Stimulated activated CD4-positive, alpha-beta T cell treated with anti-CD3 and anti-CD28 coated beads, Interleukin-4, amount 100 ng/mL, for 1 hour (primary cell): ENCODE measurements around the gene EMP2.
"Not testable (repeated sequence)": the region's sequence is repeated elsewhere in the genome, so short reads cannot be mapped to it uniquely, and the experiment has no call there.

Experiments
- DNase-seq: peaks from one replicate; pipeline ENCODE4 v3.0.0-alpha.2; 2020

EMP2 gene

DNA sequence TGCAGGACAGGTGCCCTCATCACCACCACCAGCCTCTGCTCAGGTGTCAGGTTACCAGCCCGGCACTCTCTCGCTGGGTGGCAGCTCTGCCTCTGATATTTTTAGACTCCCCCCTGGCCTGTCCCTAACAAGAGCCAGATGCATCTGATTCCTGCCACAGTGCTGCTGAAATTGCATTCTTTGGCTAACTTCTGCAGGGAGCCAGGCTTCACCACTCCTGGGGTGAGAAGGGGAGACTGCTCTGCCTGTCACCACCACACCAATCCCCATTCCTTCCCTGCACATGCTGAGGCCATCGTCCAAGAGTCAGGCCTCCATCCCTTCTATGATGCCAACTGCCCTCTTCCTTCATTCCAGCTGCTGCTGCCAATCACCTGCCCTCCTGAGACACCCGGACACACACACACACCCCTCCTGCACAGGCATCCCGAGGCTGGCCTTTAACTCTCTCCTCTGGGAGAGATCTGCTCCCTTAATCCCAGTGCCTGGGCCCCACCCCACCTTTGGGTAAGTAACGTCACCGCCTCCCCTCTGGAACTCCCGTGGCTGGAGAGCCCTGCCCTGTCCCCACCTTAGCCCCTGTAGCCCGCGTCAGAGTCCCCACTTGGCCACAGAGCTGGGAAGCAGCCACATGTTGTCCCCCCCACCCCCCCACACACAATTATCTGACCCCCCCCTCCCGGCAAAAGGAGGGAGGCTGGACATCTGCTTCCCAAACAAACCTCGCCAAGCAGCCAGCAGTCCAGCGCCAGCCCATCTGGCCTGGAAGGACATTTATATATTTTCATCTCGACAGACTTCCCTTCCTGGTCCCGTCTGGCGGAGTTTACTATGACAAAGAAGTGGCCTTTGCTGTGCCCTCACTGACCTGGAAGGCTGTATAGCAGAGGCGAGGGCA is 2.8 kb downstream of the EMP2 start:
- DNase-seq = no peak

GRCh38 chr16:10576390-10577304 is 3.8 kb downstream of the EMP2 start:
- DNase-seq = no peak

DNA sequence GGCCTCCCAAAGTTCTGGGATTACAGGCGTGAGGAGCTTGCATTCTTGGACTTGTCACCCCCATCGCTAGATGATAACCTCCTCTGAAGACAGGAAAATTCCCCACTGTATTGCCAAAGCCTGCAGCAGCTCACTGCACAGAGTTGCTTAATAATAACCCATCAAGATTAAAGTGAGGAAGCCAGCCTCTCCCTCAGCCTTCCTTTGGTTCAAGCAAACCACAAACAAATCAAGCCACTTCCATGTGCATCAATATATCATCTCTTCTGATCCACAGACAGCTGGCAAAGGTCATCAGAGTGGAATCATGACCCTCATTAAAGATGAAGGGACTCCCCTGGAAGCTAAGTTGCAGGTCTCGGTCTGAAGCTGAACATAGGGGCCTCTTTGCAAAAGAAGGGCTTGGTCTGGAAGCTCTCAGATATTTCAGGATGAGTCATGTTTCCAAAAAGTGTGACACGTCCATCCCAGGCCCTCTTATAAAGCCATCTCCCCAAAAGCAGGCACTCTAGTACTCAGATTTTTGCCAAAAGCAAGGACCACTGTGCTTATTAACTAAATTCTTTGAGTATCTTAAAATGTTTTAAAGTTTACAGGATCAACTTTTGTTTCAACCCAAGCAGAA is 4.8 kb downstream of the EMP2 start:
- DNase-seq = no peak

DNA sequence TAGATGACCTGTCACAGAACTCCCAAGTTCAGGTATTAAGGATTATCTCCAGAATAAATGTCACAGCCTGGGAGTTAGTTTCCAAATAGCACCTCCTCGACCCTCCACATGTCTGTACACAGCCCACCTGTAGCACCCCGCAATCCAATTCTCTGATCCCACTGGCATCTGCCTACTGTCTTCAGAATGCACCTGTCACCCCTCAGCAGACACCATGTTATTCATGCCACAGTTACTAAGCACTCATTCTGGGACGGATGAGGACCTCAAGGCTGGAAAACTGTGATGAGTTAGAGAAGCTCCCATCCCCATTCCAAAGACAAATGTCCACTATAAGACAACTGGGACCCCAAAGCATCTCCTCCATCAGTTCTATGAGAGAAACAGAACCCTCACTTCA is 7.8 kb downstream of the EMP2 start:
- DNase-seq = no peak

DNA sequence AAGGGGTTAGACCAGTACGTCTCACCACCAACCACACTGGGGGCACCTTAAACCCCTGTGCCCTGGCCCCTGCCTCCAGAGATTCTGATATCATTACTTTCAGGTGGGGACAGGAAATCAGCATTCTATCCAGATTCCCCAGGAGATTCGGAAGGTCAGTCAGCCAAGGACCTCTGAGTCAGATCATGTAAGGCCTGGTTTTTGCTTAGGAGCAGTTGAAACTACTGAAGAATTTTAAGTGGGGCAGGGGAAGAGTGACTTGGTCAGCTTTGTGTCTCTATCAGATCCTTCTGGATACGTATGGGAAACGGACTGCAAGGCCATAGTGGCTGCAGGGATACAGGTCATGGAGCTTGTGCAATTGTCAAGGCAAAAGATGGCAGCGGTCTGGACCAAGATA is 9.0 kb downstream of the EMP2 start:
- DNase-seq = no peak

DNA sequence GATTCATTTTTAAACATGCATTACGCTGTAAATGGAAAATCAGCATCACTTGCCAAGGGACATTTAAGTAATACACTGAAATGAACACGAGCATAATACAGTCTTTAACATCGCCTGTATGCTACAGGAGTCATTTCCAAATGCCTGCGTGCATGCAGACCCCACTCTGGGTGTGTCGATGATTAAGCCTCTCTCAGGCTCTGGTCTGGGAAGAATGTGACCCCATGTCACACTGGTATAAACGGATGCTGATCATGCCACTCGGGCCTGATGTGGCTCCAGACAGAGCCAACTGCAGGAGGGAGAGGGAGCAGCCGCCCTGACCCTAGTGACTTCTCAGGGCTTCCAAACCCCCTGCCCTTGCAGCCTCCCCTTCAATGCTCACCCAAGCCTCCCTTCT is 10.8 kb downstream of the EMP2 start:
- DNase-seq = no peak

DNA sequence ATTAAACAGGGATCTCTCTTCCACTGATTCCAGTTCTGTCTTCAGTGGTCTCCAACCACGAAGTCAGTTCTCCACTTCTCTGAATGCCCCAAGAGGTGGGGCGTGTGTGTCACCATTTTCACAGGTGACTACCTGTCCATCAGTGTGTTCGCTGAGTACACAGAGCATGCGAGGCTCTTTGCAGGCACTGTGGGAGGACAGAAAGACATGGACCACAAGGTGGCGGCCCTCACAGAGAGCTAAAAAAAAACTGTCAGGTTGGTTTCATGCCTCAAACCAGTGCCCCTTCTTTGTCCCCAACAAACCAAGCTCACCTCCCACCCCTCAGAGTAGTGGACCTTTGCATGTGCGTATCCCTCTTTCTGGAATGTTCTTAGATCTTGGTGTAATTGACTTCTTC is 13.8 kb downstream of the EMP2 start:
- no peak for DNase-seq

DNA sequence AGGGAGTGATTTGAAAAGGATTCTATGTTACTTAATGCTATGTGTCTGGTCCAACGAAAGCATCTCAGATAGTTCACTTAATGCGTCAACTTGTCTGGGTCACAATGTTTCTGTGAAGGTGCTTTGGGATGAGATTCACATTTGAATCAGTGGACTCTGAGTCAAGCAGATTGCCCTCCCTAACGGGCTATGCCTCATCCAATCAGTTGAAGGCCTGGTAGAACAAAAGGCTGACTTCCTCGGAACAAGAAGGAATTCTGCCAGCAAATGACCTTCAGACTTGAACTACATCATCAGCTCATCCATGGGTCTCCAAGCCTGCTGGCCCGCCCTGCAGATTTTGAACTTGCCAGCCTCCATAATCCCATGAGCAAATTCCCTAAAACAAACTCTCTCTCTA is 15.2 kb downstream of the EMP2 start:
- DNase-seq = no peak

DNA sequence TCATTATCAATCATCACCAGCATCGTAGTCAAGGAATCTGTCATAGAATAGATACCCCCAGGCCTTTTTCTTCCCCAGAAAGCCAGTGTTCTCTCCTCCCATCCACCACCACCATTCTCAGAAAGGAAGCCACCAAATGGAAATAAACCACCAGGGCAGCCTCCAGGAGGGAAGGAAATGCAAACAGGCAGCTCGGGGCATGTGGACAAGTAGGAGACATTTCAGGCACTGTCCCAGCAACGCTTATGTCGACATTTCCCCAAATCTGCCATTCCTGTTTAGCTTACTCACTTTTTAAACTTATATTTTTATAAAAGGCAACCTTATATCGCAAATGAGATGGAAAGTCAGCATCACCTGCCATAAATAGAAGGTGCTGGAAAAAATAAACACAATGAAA is 15.8 kb downstream of the EMP2 start:
- no peak for DNase-seq

DNA sequence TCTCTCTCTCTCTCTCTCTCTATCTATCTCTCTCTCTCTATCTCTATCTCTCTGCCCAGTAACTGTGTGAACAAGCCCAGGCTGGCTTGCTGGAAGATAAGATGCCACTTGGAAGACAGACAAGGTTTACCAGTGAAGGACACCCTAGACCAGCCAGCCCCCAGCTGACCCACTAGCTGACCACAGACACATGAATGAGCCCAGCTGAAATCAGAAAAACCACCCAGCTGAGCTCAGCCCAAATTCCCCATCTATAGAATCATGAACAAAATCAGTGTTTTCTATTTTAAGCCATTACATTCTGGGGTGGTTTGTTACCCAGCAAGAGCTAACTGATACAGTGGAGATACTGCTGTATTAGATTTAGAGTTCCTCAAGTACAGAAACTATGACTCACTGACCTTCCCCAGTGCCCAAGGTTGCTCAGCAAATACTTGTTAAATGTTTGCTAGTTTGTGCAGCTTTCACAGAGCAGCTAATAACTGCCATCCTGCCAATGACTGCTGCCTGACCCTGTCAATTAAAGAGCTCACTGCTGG is 18.0 kb downstream of the EMP2 start:
- DNase-seq = no peak

DNA sequence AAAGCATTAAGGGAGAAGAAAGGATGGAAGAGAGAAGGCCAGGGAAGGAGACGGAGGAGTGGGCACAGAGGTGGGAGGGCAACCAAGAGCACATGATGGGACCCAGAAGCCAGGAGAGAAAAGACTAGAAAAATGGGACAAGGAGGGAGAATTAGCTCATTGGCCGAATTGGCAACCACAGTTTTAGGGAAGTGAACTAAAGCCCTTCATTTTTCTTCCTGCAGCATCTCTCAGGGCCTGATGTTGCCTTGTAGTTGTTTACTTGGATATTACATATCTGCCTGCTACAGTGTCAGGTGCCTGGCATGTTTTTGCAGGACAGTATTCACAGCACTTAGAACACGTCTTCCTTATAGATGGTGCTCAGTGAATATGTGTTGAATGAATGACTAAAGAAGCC is 19.0 kb downstream of the EMP2 start:
- DNase-seq = no peak

DNA sequence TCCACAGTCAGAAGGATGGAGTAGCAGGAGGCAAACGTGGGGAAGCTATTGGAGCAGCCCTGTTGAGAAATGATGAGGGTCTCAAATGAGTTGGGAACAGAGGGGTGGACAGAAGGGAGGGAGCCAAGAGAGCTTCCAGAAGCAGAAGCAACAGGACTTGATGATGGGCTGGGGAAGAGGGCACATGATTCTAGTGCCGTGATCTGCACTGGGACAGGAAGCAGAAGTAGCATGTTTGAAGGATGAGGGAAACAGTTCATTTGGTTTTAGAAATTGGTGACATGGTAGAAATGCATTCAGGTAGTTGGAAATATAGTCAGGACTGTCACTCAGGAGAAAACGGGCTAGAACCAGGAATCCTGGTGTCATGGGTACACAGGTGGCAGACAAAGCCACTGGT is 19.4 kb downstream of the EMP2 start:
- DNase-seq = no peak

GRCh38 chr16:10559792-10560191 is 20.6 kb downstream of the EMP2 start:
- DNase-seq = not testable (repeated sequence)

DNA sequence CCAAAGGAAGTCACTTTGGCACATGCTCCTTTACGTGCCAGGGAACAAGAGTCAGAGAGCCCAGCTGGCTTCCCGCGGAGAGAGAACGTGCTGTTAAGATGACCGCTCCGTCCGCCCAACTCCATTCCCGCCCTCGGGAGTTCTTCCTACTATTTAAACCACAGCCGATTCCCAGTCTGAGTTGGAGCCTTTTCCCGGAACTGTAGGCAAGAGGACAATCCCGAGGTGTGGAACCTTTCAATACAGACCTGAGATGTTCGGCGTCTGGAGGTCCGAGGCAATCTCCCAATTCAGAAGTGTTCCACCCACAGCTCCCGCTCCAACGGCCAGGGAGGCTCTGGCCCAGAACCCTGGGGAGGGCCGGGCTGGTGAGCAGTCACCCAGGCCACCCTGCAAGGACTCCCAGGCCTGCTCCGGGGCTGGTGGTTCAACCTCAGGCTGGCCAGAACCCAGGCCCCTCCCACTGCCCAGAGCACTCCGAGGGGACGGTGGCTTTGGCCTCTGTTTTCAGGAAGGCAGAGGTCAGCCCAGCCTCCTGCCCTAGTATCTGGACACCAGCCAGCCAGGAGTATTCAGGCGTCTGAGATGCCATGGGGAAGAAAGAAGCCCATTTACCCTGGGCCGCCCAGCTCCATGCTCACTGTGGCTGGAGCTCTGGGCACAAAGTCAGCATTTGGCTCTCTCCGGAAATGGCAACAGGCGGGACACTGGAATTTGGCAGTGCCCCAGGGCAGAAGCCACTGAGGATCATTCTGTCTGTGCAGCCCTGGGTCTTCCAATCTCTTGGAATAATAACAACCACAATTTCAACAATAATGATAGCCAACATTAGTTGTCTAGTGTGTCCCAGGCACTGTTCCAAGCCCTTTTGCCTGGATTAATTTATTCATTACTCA is 21.4 kb downstream of the EMP2 start:
- no peak for DNase-seq

DNA sequence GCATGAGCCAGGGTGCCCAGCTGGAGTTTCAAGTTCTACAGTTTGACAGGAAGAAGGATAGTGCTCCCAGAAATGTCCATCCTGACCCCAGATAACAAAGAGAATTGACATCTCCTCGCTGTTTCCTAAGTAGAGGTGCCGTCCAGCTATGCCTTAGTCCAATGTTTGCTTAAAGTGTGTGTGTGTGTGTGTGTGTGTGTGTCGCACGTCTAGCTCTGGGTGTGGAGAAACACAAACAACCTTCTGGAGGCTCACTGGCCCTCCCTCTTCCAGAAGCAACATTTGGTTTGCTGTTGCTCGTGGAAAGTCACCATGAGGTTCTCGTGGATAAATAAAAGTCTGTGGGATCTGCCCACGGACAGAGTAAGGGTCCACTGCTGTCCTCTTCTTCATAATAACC is 22.1 kb downstream of the EMP2 start:
- no peak for DNase-seq

DNA sequence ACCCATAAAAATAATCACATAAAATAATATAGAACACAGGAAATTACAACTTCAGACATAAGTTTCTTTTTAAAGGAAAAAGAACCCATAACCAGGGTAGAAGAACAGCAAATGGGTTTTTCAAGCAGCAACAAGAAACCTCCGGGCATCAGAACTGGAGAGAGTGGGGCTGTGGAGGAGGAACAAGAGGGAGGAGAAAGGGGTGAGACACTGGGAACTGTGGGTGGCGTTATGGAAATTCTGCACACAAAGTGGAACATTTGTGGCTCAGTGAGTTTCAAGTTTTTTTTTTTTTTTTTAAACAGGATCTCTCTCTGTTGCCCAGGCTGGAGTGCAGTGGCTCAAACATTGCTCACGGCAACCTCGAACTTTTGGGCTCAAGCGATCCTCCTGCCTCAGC is 22.6 kb downstream of the EMP2 start:
- no peak for DNase-seq

- DNase-seq = no peak
These were observed 24.2 kb downstream of the EMP2 start for GRCh38 chr16:10556236-10556635.

DNA sequence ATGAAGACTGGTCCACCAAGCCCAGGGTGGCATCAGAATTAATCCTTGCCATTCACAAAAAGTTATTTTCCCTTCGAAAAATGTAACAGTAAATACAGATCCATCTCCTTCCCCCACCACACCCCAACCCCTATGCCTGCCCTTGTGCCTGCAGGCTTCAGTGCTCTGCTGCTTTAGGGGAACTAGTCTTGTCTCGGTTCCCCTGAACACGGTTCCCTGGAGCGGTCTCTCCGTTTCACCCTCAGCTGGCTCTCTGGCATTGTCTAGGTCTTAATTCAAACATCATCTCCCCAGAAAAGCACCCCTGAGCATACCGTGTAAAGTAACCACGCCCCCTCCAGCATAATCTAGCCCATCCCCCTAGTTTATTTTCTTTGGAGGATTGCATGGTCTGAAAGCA is 25.8 kb downstream of the EMP2 start:
- DNase-seq = no peak

- peak; percentile 45 for DNase-seq
These were observed 27.4 kb downstream of the EMP2 start for GRCh38 chr16:10552998-10553491.

- DNase-seq = no peak
These were observed 28.1 kb downstream of the EMP2 start for GRCh38 chr16:10552281-10552680.

GRCh38 chr16:10551881-10552280 is 28.5 kb downstream of the EMP2 start:
- no peak for DNase-seq

GRCh38 chr16:10548404-10548803 is 32.0 kb downstream of the EMP2 start:
- DNase-seq = no peak
